ENCODE results near the gene ZNF543.

ZNF543 gene

GRCh38 chr19:57302020-57302465 lies 18.2 kb upstream of the ZNF543 start:
- DNase-seq (ENCODE audit: low spot score in 2 of 2), result no peak
- peaks cover 2% of the 10 kb centered on the region for H3K9me3 Mint-ChIP-seq
- no peaks in the 10 kb centered on the region for H3K27me3 Mint-ChIP-seq
- ATAC-seq (ENCODE audit: low read depth), result no peak
- no peak overlapping the region for H3K27ac Mint-ChIP-seq
- peaks cover 25% of the 10 kb centered on the region for H3K36me3 Mint-ChIP-seq
- peaks cover 11% of the 10 kb centered on the region for H3K4me1 Mint-ChIP-seq
- no peak overlapping the region for H3K4me3 Mint-ChIP-seq

GRCh38 chr19:57302727-57303401 lies 17.4 kb upstream of the ZNF543 start:
- Mint-ChIP-seq H3K4me3 (no peak overlapping the region), H3K27ac (no peak overlapping the region), H3K4me1 (peaks cover 11% of the 10 kb centered on the region), H3K9me3 (peaks cover 2% of the 10 kb centered on the region), H3K27me3 (no peaks in the 10 kb centered on the region), H3K36me3 (peaks cover 19% of the 10 kb centered on the region)
- no peak for ATAC-seq (ENCODE audit: low read depth)
- DNase-seq (ENCODE audit: low spot score in 2 of 2), result no peak

- DNase-seq (ENCODE audit: low spot score in 2 of 2) (no peak), ATAC-seq (ENCODE audit: low read depth) (no peak)
- Mint-ChIP-seq H3K27me3 (no peaks in the 10 kb centered on the region), H3K36me3 (peaks cover 10% of the 10 kb centered on the region), H3K27ac (no peak overlapping the region), H3K9me3 (peaks cover 3% of the 10 kb centered on the region), H3K4me1 (peaks cover 11% of the 10 kb centered on the region), H3K4me3 (no peak overlapping the region)
Measured at GRCh38 chr19:57305056-57305455, 15.2 kb upstream of the ZNF543 start.

GRCh38 chr19:57308514-57308913 lies 11.8 kb upstream of the ZNF543 start:
- Mint-ChIP-seq H3K36me3 (peaks cover 2% of the 10 kb centered on the region), H3K4me1 (no peaks in the 10 kb centered on the region), H3K9me3 (peaks cover 2% of the 10 kb centered on the region), H3K27me3 (no peaks in the 10 kb centered on the region), H3K27ac (no peak overlapping the region), H3K4me3 (no peak overlapping the region)
- DNase-seq (ENCODE audit: low spot score in 2 of 2) (no peak), ATAC-seq (ENCODE audit: low read depth) (no peak)

- Mint-ChIP-seq H3K27me3 (peaks cover 2% of the 10 kb centered on the region), H3K9me3 (peaks cover 4% of the 10 kb centered on the region), H3K4me3 (no peak overlapping the region), H3K4me1 (no peaks in the 10 kb centered on the region), H3K27ac (no peak overlapping the region), H3K36me3 (peaks cover 1% of the 10 kb centered on the region)
- ATAC-seq (ENCODE audit: low read depth) (no peak), DNase-seq (ENCODE audit: low spot score in 2 of 2) (no peak)
Measured at GRCh38 chr19:57310792-57311191, 9.5 kb upstream of the ZNF543 start.

GRCh38 chr19:57314146-57314545 lies 6.1 kb upstream of the ZNF543 start:
- H3K4me1 Mint-ChIP-seq, result no peaks in the 10 kb centered on the region
- H3K36me3 Mint-ChIP-seq, result peaks cover 1% of the 10 kb centered on the region
- peaks cover 6% of the 10 kb centered on the region for H3K9me3 Mint-ChIP-seq
- DNase-seq (ENCODE audit: low spot score in 2 of 2) (no peak), ATAC-seq (ENCODE audit: low read depth) (no peak)
- H3K27ac Mint-ChIP-seq, result no peak overlapping the region
- H3K27me3 Mint-ChIP-seq, result peaks cover 6% of the 10 kb centered on the region
- H3K4me3 Mint-ChIP-seq, result no peak overlapping the region

GRCh38 chr19:57317503-57317902 lies 2.8 kb upstream of the ZNF543 start:
- Mint-ChIP-seq H3K36me3 (peaks cover 2% of the 10 kb centered on the region), H3K27me3 (peaks cover 6% of the 10 kb centered on the region), H3K4me3 (no peak overlapping the region), H3K4me1 (peaks cover 18% of the 10 kb centered on the region), H3K9me3 (peaks cover 4% of the 10 kb centered on the region), H3K27ac (no peak overlapping the region)
- DNase-seq (ENCODE audit: low spot score in 2 of 2), result no peak
- ATAC-seq (ENCODE audit: low read depth), result no peak

- ATAC-seq (ENCODE audit: low read depth) (peak; percentile 62), DNase-seq (ENCODE audit: low spot score in 2 of 2) (no peak)
- H3K4me1 Mint-ChIP-seq, result peaks cover 22% of the 10 kb centered on the region
- H3K36me3 Mint-ChIP-seq, result peaks cover 17% of the 10 kb centered on the region
- H3K27ac Mint-ChIP-seq, result peak overlapping the region; percentile 98
- H3K4me3 Mint-ChIP-seq, result peak overlapping the region; percentile 97
- peaks cover 5% of the 10 kb centered on the region for H3K9me3 Mint-ChIP-seq
- H3K27me3 Mint-ChIP-seq, result peaks cover 4% of the 10 kb centered on the region
Measured at GRCh38 chr19:57319869-57320179, 448 bp upstream of the ZNF543 start.

GRCh38 chr19:57321116-57321515 lies 844 bp downstream of the ZNF543 start:
- Mint-ChIP-seq H3K27me3 (peaks cover 3% of the 10 kb centered on the region), H3K36me3 (peaks cover 29% of the 10 kb centered on the region), H3K4me1 (peaks cover 22% of the 10 kb centered on the region), H3K27ac (peak overlapping the region; percentile 98), H3K9me3 (peaks cover 4% of the 10 kb centered on the region), H3K4me3 (peak overlapping the region; percentile 97)
- DNase-seq (ENCODE audit: low spot score in 2 of 2), result no peak
- no peak for ATAC-seq (ENCODE audit: low read depth)

GRCh38 chr19:57321751-57322150 lies 1.5 kb downstream of the ZNF543 start:
- Mint-ChIP-seq H3K9me3 (peaks cover 4% of the 10 kb centered on the region), H3K4me1 (peaks cover 22% of the 10 kb centered on the region), H3K4me3 (peak overlapping the region; percentile 97), H3K27me3 (peaks cover 2% of the 10 kb centered on the region), H3K27ac (peak overlapping the region; percentile 98), H3K36me3 (peaks cover 32% of the 10 kb centered on the region)
- no peak for ATAC-seq (ENCODE audit: low read depth)
- no peak for DNase-seq (ENCODE audit: low spot score in 2 of 2)

- peaks cover 56% of the 10 kb centered on the region for H3K36me3 Mint-ChIP-seq
- H3K27me3 Mint-ChIP-seq, result no peaks in the 10 kb centered on the region
- H3K9me3 Mint-ChIP-seq, result peaks cover 9% of the 10 kb centered on the region
- no peak overlapping the region for H3K4me3 Mint-ChIP-seq
- ATAC-seq (ENCODE audit: low read depth) (no peak), DNase-seq (ENCODE audit: low spot score in 2 of 2) (no peak)
- no peak overlapping the region for H3K27ac Mint-ChIP-seq
- peaks cover 18% of the 10 kb centered on the region for H3K4me1 Mint-ChIP-seq
Measured at GRCh38 chr19:57324992-57325391, 4.7 kb downstream of the ZNF543 start.

GRCh38 chr19:57327993-57328392 lies 7.7 kb downstream of the ZNF543 start:
- H3K4me3 Mint-ChIP-seq, result no peak overlapping the region
- H3K27me3 Mint-ChIP-seq, result no peaks in the 10 kb centered on the region
- no peak for ATAC-seq (ENCODE audit: low read depth)
- H3K27ac Mint-ChIP-seq, result no peak overlapping the region
- H3K9me3 Mint-ChIP-seq, result peaks cover 6% of the 10 kb centered on the region
- no peak for DNase-seq (ENCODE audit: low spot score in 2 of 2)
- H3K36me3 Mint-ChIP-seq, result peaks cover 61% of the 10 kb centered on the region
- no peaks in the 10 kb centered on the region for H3K4me1 Mint-ChIP-seq

GRCh38 chr19:57334191-57334590 lies 13.9 kb downstream of the ZNF543 start:
- Mint-ChIP-seq H3K4me3 (no peak overlapping the region), H3K4me1 (no peaks in the 10 kb centered on the region), H3K27ac (no peak overlapping the region), H3K36me3 (peaks cover 16% of the 10 kb centered on the region), H3K9me3 (no peaks in the 10 kb centered on the region), H3K27me3 (no peaks in the 10 kb centered on the region)
- ATAC-seq (ENCODE audit: low read depth), result no peak
- no peak for DNase-seq (ENCODE audit: low spot score in 2 of 2)

GRCh38 chr19:57338877-57339276 lies 18.6 kb downstream of the ZNF543 start:
- Mint-ChIP-seq H3K27ac (no peak overlapping the region), H3K36me3 (peaks cover 5% of the 10 kb centered on the region), H3K4me1 (no peaks in the 10 kb centered on the region), H3K9me3 (peaks cover 2% of the 10 kb centered on the region), H3K27me3 (no peaks in the 10 kb centered on the region), H3K4me3 (no peak overlapping the region)
- ATAC-seq (ENCODE audit: low read depth) (no peak), DNase-seq (ENCODE audit: low spot score in 2 of 2) (no peak)

- DNase-seq (ENCODE audit: low spot score in 2 of 2) (no peak), ATAC-seq (ENCODE audit: low read depth) (no peak)
- Mint-ChIP-seq H3K4me1 (no peaks in the 10 kb centered on the region), H3K9me3 (peaks cover 2% of the 10 kb centered on the region), H3K36me3 (no peaks in the 10 kb centered on the region), H3K27me3 (no peaks in the 10 kb centered on the region), H3K4me3 (no peak overlapping the region), H3K27ac (no peak overlapping the region)
Measured at GRCh38 chr19:57342582-57342981, 22.3 kb downstream of the ZNF543 start.
